HepG2 (cell line): Measurements from ENCODE around the gene HDLBP. TPM values are rescaled to one million over a fixed set of nuclear protein-coding genes. Genes with fewer than 3 reads are reported as not detected.

Source experiments
- HNRNPLL ChIP-seq: fragments of 200-400 bp; formaldehyde crosslinking; IDR thresholded peaks from 2 replicates; pipeline ENCODE4 v1.6.1; 2017; ENCODE audit warnings: mild to moderate bottlenecking, low read depth, low read length; ENCODE audit not compliant: poor library complexity, severe bottlenecking
- KDM6A ChIP-seq: IDR thresholded peaks from 2 replicates; pipeline ENCODE4 v1.6.1; 2016; ENCODE audit warnings: low read depth
- KLF6 ChIP-seq: IDR thresholded peaks from 2 replicates; pipeline ENCODE4 v1.8.0; 2016; ENCODE audit warnings: missing biosample characterization, missing genetic modification reagents
- MYPOP ChIP-seq: sonication (generic); formaldehyde crosslinking; IDR thresholded peaks from 2 replicates; pipeline ENCODE4 v1.8.1; 2023; ENCODE audit warnings: mild to moderate bottlenecking, moderate library complexity, missing genetic modification reagents
- NFKBIZ ChIP-seq: IDR thresholded peaks from 2 replicates; pipeline ENCODE4 v1.6.1; 2018; ENCODE audit warnings: missing genetic modification reagents, missing compliant biosample characterization
- NRL ChIP-seq: sonication (generic); formaldehyde crosslinking; IDR thresholded peaks from 2 replicates; pipeline ENCODE4 v1.5.0; 2020; ENCODE audit warnings: missing genetic modification reagents, mild to moderate bottlenecking, moderate library complexity, borderline replicate concordance
- PBX2 ChIP-seq: IDR thresholded peaks from 2 replicates; pipeline ENCODE4 v1.6.1; 2016; ENCODE audit warnings: control low read depth
- PRDM4 ChIP-seq: sonication (generic); formaldehyde crosslinking; IDR thresholded peaks from 2 replicates; pipeline ENCODE4 v1.9.0; 2021; ENCODE audit warnings: missing genetic modification reagents, borderline replicate concordance
- RFX3 ChIP-seq: IDR thresholded peaks from 2 replicates; pipeline ENCODE4 v1.6.1; 2016; ENCODE audit warnings: missing biosample characterization, missing genetic modification reagents
- TIGD3 ChIP-seq: sonication (generic); formaldehyde crosslinking; IDR thresholded peaks from 2 replicates; pipeline ENCODE4 v1.5.1; 2020; ENCODE audit warnings: mild to moderate bottlenecking, missing genetic modification reagents, borderline replicate concordance
- ZBTB14 ChIP-seq: sonication (generic); formaldehyde crosslinking; IDR thresholded peaks from 2 replicates; pipeline ENCODE4 v1.4.0; 2020; ENCODE audit warnings: missing genetic modification reagents
- ZBTB21 ChIP-seq: sonication (generic); formaldehyde crosslinking; IDR thresholded peaks from 2 replicates; pipeline ENCODE4 v1.4.0; 2020; ENCODE audit warnings: missing genetic modification reagents
- ZEB1 ChIP-seq: IDR thresholded peaks from 2 replicates; pipeline ENCODE4 v1.6.1; 2012; ENCODE audit warnings: mild to moderate bottlenecking, low read depth, inconsistent platforms; ENCODE audit not compliant: insufficient replicate concordance
- ZIK1 ChIP-seq: sonication (generic); formaldehyde crosslinking; IDR thresholded peaks from 2 replicates; pipeline ENCODE4 v1.5.0; 2020; ENCODE audit warnings: mild to moderate bottlenecking, low read depth, missing genetic modification reagents, borderline replicate concordance
- ZNF280B ChIP-seq: sonication (generic); formaldehyde crosslinking; IDR thresholded peaks from 2 replicates; pipeline ENCODE4 v1.5.0; 2020; ENCODE audit warnings: missing genetic modification reagents, mild to moderate bottlenecking, borderline replicate concordance
- ZNF333 ChIP-seq: sonication (generic); formaldehyde crosslinking; IDR thresholded peaks from 2 replicates; pipeline ENCODE4 v1.4.0; 2020; ENCODE audit warnings: mild to moderate bottlenecking, missing genetic modification reagents, borderline replicate concordance
- ZNF367 ChIP-seq: sonication (generic); formaldehyde crosslinking; IDR thresholded peaks from 2 replicates; pipeline ENCODE4 v1.4.0; 2020; ENCODE audit warnings: missing genetic modification reagents, borderline replicate concordance
- ZNF44 ChIP-seq: sonication (generic); formaldehyde crosslinking; IDR thresholded peaks from 2 replicates; pipeline ENCODE4 v1.5.1; 2020; ENCODE audit warnings: mild to moderate bottlenecking, missing genetic modification reagents
- ZNF569 ChIP-seq: sonication (generic); formaldehyde crosslinking; IDR thresholded peaks from 2 replicates; pipeline ENCODE4 v1.5.0; 2020; ENCODE audit warnings: mild to moderate bottlenecking, missing genetic modification reagents, moderate library complexity, borderline replicate concordance
- polyA plus RNA-seq, 8 experiments: library from polyadenylated mRNA; depleted of rRNA in 3 of 8; stranded (reverse) in 7 of 8; unstranded in 1 of 8; fragments of >200 nt; fragmentation: Illumina TruSeq in 4 of 8; extraction: Trizol in 4 of 8; gene quantifications; 2 replicates each; pipeline versions ENCODE4 v1.2.1 to v1.2.3, GENCODE V29; 2011 to 2016; ENCODE audit warnings: low read depth in 4 of 8, missing spikeins in 1 of 8, mixed read lengths in 1 of 8; ENCODE audit not compliant: insufficient read depth in 1 of 8
- total RNA-seq, 5 experiments: library from RNA; depleted of rRNA; stranded (reverse); fragments of >200 nt; fragmentation: Illumina TruSeq; extraction: Trizol; gene quantifications; 2 replicates each; pipeline ENCODE4 v1.2.3, GENCODE V29; 2016; ENCODE audit warnings: low read depth in 1 of 5

The HDLBP gene
- total and polyA plus RNA-seq, 2 of the 13 experiments (the other 11 are each of a cell fraction or from before 2014, with no cell fraction given): 464 to 707 TPM

- TF ChIP-seq ZNF280B (no peak; the same call in 1 of the 2 replicates), PBX2 (CRISPR knock-in tag) (peak; percentile 72), ZNF569 (CRISPR knock-in tag) (no peak), MYPOP (CRISPR knock-in tag) (peak; percentile 65), KDM6A (CRISPR knock-in tag) (no peak; the same call in 1 of the 2 replicates), ZEB1 (peak; percentile 39), ZBTB21 (no peak), KLF6 (CRISPR knock-in tag) (no peak), HNRNPLL (peak; percentile 92), NFKBIZ (no peak), ZNF367 (peak; percentile 81; the same call in 1 of the 2 replicates), RFX3 (CRISPR knock-in tag) (no peak), PRDM4 (CRISPR knock-in tag) (no peak), ZBTB14 (peak; percentile 69), ZNF333 (CRISPR knock-in tag) (no peak), ZIK1 (CRISPR knock-in tag) (no peak; the same call in 1 of the 2 replicates), ZNF44 (CRISPR knock-in tag) (peak; percentile 82; the same call in 1 of the 2 replicates), TIGD3 (CRISPR knock-in tag) (no peak), NRL (peak; percentile 91)
These were observed 91.2 kb downstream of the HDLBP start (continued) for GRCh38 chr2:241224018-241224850.
